Ureter (tissue), 1 donor: Measurements from ENCODE around the gene NOP10. TPM values are rescaled to one million over a fixed set of nuclear protein-coding genes. Genes with fewer than 3 reads are reported as not detected.
"Not testable (repeated sequence)": the region's sequence is repeated elsewhere in the genome, so short reads cannot be mapped to it uniquely, and the experiment has no call there.

Source experiments
- DNase-seq: peaks from one replicate; pipeline ENCODE4 v3.0.0-alpha.2; 2020; ENCODE audit warnings: low spot score
- total RNA-seq: library from RNA; stranded (reverse); gene quantifications from one replicate; pipeline ENCODE4 v1.2.4, GENCODE V29; 2023
- donor health status: DM: yes; HTN: yes; CAD: no.

Gene NOP10
- total RNA-seq, 1 donor from 2014 or later = 120 TPM

- no peak for DNase-seq
Observed at GRCh38 chr15:34358948-34359347, 16.0 kb upstream of the NOP10 start.

- no peak for DNase-seq
Observed at GRCh38 chr15:34358367-34358766, 15.4 kb upstream of the NOP10 start.

- no peak for DNase-seq
Observed at GRCh38 chr15:34357653-34358052, 14.7 kb upstream of the NOP10 start.

GRCh38 chr15:34355241-34355640, 12.3 kb upstream of the NOP10 start:
- DNase-seq = no peak

GRCh38 chr15:34354286-34354685, 11.3 kb upstream of the NOP10 start:
- DNase-seq = no peak

GRCh38 chr15:34353627-34354026, 10.7 kb upstream of the NOP10 start:
- DNase-seq = no peak

GRCh38 chr15:34352996-34353395, 10.1 kb upstream of the NOP10 start:
- not testable (repeated sequence) for DNase-seq

- DNase-seq = no peak
Observed at GRCh38 chr15:34349769-34350168, 6.8 kb upstream of the NOP10 start.

- no peak for DNase-seq
Observed at GRCh38 chr15:34348735-34349300, 5.9 kb upstream of the NOP10 start.

GRCh38 chr15:34347951-34348638, 5.2 kb upstream of the NOP10 start:
- no peak for DNase-seq

- not testable (repeated sequence) for DNase-seq
Observed at GRCh38 chr15:34342213-34342736, 661 bp downstream of the NOP10 start.

- no peak for DNase-seq
Observed at GRCh38 chr15:34341381-34342212, 1.3 kb downstream of the NOP10 start.

- DNase-seq = no peak
Observed at GRCh38 chr15:34339946-34340345, 3.0 kb downstream of the NOP10 start.

- no peak for DNase-seq
Observed at GRCh38 chr15:34338347-34338746, 4.6 kb downstream of the NOP10 start.

- DNase-seq = peak; percentile 88
Observed at GRCh38 chr15:34337557-34338306, 5.2 kb downstream of the NOP10 start, which contains the start of gene SLC12A6. SLC12A6 (minus strand) TSS chr15:34337781; CDS start chr15:34336680, 1,101 bp downstream.

- DNase-seq = peak; percentile 55
Observed at GRCh38 chr15:34336991-34337556, 5.9 kb downstream of the NOP10 start.

- DNase-seq = no peak
Observed at GRCh38 chr15:34336231-34336990, 6.5 kb downstream of the NOP10 start.

- DNase-seq = no peak
Observed at GRCh38 chr15:34335176-34336032, 7.5 kb downstream of the NOP10 start.

GRCh38 chr15:34334672-34335071, 8.3 kb downstream of the NOP10 start:
- DNase-seq = no peak
